HEK293 (cell line): ENCODE results near the gene TEX261.

Experiments
- CTCF ChIA-PET: fragments of 350-600 bp; formaldehyde crosslinking; extraction: SDS; loops from one replicate; lab custom pipeline; 2021; ENCODE audit warnings: antibody characterized with exemption; lab: Yijun Ruan, JAX
- POLR2A ChIA-PET: fragments of 300-600 bp; formaldehyde crosslinking; extraction: SDS; loops from one replicate; lab custom pipeline; 2020; ENCODE audit warnings: antibody characterized with exemption, inconsistent platforms; lab: Yijun Ruan, JAX
- H3K27ac ChIP-seq: fragments of 200-500 bp; sonication (Bioruptor generic); 2 replicates; pipeline ENCODE4 v1.5.1; 2014; ENCODE audit warnings: low read depth, low read length, control low read depth, inconsistent platforms; ENCODE audit errors: extremely low read depth
- H3K36me3 ChIP-seq, 2 experiments: fragments of 200-500 bp in 1 of 2; sonication (Bioruptor generic) in 1 of 2; 1 replicate in 1 of 2; 2 replicates in 1 of 2; pipeline ENCODE4 v1.5.1; 2014 to 2017; ENCODE audit warnings: inconsistent platforms in 2 of 2, low read length in 2 of 2; ENCODE audit not compliant: control insufficient read depth in 2 of 2, insufficient read depth in 1 of 2
- H3K4me1 ChIP-seq: fragments of 200-500 bp; sonication (Bioruptor generic); 2 replicates; pipeline ENCODE4 v1.5.1; 2014; ENCODE audit warnings: mild to moderate bottlenecking, low read length, inconsistent platforms; ENCODE audit not compliant: control insufficient read depth, insufficient read depth
- H3K4me3 ChIP-seq: 2 replicates; pipeline ENCODE4 v1.5.1; 2011; ENCODE audit warnings: low read depth, mild to moderate bottlenecking, control low read depth, low read length, moderate library complexity
- H3K9me3 ChIP-seq: fragments of 200-500 bp; sonication (Bioruptor generic); 2 replicates; pipeline ENCODE4 v1.5.1; 2014; ENCODE audit warnings: low read depth, low read length, inconsistent platforms; ENCODE audit not compliant: control insufficient read depth, insufficient read depth
- HOXD13 ChIP-seq: sonication (generic); formaldehyde crosslinking; IDR thresholded peaks from 2 replicates; pipeline ENCODE4 v1.8.0; 2022; ENCODE audit warnings: missing genetic modification reagents, borderline replicate concordance
- MEIS1 ChIP-seq: sonication (generic); formaldehyde crosslinking; IDR thresholded peaks from 2 replicates; pipeline ENCODE4 v1.8.1; 2022; ENCODE audit warnings: missing genetic modification reagents, mild to moderate bottlenecking, borderline replicate concordance
- PATZ1 ChIP-seq: fragments of 450-650 bp; formaldehyde crosslinking; IDR thresholded peaks from 2 replicates; pipeline ENCODE4 v1.5.1; 2016; ENCODE audit warnings: missing biosample characterization, missing genetic modification characterization
- PRDM10 ChIP-seq: fragments of 450-650 bp; formaldehyde crosslinking; IDR thresholded peaks from 2 replicates; pipeline ENCODE4 v1.5.1; 2016; ENCODE audit warnings: missing biosample characterization, missing genetic modification characterization
- SP3 ChIP-seq: fragments of 450-650 bp; formaldehyde crosslinking; IDR thresholded peaks from 2 replicates; pipeline ENCODE4 v1.5.1; 2016; ENCODE audit warnings: missing biosample characterization, missing genetic modification characterization
- ZBTB17 ChIP-seq: fragments of 450-650 bp; formaldehyde crosslinking; IDR thresholded peaks from 2 replicates; pipeline ENCODE4 v1.5.1; 2016; ENCODE audit warnings: missing biosample characterization, missing genetic modification characterization
- ZNF10 ChIP-seq: fragments of 450-650 bp; formaldehyde crosslinking; IDR thresholded peaks from 2 replicates; pipeline ENCODE4 v1.5.1; 2017; ENCODE audit warnings: missing biosample characterization, missing genetic modification characterization
- ZNF146 ChIP-seq: fragments of 450-650 bp; formaldehyde crosslinking; IDR thresholded peaks from 2 replicates; pipeline ENCODE4 v1.5.1; 2016; ENCODE audit warnings: missing biosample characterization, missing genetic modification characterization
- ZNF248 ChIP-seq: fragments of 450-650 bp; formaldehyde crosslinking; IDR thresholded peaks from 2 replicates; pipeline ENCODE4 v1.5.1; 2017; ENCODE audit warnings: missing biosample characterization, missing genetic modification characterization
- ZNF449 ChIP-seq: fragments of 450-650 bp; formaldehyde crosslinking; IDR thresholded peaks from 2 replicates; pipeline ENCODE4 v1.5.1; 2017; ENCODE audit warnings: missing biosample characterization, mild to moderate bottlenecking, missing genetic modification characterization, moderate library complexity
- ZNF473 ChIP-seq: fragments of 450-650 bp; formaldehyde crosslinking; IDR thresholded peaks from 2 replicates; pipeline ENCODE4 v1.5.1; 2017; ENCODE audit warnings: missing biosample characterization, missing genetic modification characterization
- ZNF548 ChIP-seq: fragments of 450-650 bp; formaldehyde crosslinking; IDR thresholded peaks from 2 replicates; pipeline ENCODE4 v1.5.1; 2016; ENCODE audit warnings: missing biosample characterization, missing genetic modification characterization
- ZNF571 ChIP-seq: fragments of 450-650 bp; formaldehyde crosslinking; IDR thresholded peaks from 2 replicates; pipeline ENCODE4 v1.5.0; 2017; ENCODE audit warnings: missing biosample characterization, missing genetic modification characterization
- ZNF654 ChIP-seq: fragments of 450-650 bp; formaldehyde crosslinking; IDR thresholded peaks from 2 replicates; pipeline ENCODE4 v1.5.1; 2016; ENCODE audit warnings: low read depth, missing biosample characterization, missing genetic modification characterization
- ZNF670 ChIP-seq: fragments of 450-650 bp; formaldehyde crosslinking; IDR thresholded peaks from 2 replicates; pipeline ENCODE4 v1.5.1; 2016; ENCODE audit warnings: missing biosample characterization, missing genetic modification characterization, low read depth
- ZNF785 ChIP-seq: fragments of 450-650 bp; formaldehyde crosslinking; IDR thresholded peaks from 2 replicates; pipeline ENCODE4 v1.5.1; 2016; ENCODE audit warnings: missing biosample characterization, missing genetic modification characterization
- TF ChIP-seq, protein P1 (sequence below): fragments of 450-650 bp; formaldehyde crosslinking; IDR thresholded peaks from 2 replicates; pipeline ENCODE4 v1.5.1; 2017; ENCODE audit warnings: missing biosample characterization, missing genetic modification characterization
- TF ChIP-seq, protein P2 (sequence below): fragments of 450-650 bp; formaldehyde crosslinking; IDR thresholded peaks from 2 replicates; pipeline ENCODE4; 2016; ENCODE audit warnings: missing biosample characterization, missing genetic modification characterization

The TEX261 gene

DNA sequence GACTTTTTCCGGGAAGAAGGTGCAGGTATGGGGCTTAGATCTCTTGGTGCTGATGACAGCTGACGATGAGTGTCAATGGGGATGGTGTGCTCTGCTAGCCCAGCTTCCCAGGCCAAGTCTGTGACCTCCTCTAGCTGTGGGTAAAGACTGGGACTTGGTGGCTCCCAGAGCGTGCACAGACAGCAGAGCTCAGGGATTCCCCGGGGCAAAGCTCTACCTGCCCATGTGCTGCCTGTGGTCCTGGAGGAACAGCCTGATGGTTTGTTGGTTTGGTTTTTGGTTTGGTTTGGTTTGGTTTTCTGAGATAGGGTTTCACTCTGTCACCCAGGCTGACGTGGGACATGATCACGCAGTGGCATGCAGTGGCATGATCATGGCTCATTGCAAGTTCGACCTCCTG, 39.8 kb downstream of the TEX261 start:
- CTCF ChIA-PET, result interaction anchor here (1.2 to 1.7 kb wide), 5 partner anchors 8 to 83 kb away, joined by 3 to 9 read pairs (median 4); no protein-coding TSS in a partner anchor
- POLR2A ChIA-PET, result interaction anchor here (1.4 kb wide), 1 partner anchor 12 kb away, joined by 3 read pairs; no protein-coding TSS in a partner anchor
- H3K9me3 ChIP-seq, result no peaks in the 10 kb centered on the region

GRCh38 chr2:70949086-70949485, 45.6 kb downstream of the TEX261 start:
- peaks cover 2% of the 10 kb centered on the region; the same call in 1 of the 2 replicates for H3K4me1 ChIP-seq
- no peaks in the 10 kb centered on the region for H3K36me3 ChIP-seq
- ChIA-PET CTCF (interaction anchor here (0.5 to 4.0 kb wide), 36 partner anchors 11 to 1038 kb away, joined by 3 to 180 read pairs (median 6); partner anchors contain the start of genes ANKRD53, ATP6V1B1 and FIGLA), POLR2A (interaction anchor here (1.0 kb wide), 1 partner anchor 181 kb away, joined by 4 read pairs; the partner anchor contains the start of gene ADD2)
- no peak overlapping the region for H3K27ac ChIP-seq
- H3K9me3 ChIP-seq, result no peaks in the 10 kb centered on the region
- H3K4me3 ChIP-seq, result no peak overlapping the region
- TF ChIP-seq, protein P1, sequence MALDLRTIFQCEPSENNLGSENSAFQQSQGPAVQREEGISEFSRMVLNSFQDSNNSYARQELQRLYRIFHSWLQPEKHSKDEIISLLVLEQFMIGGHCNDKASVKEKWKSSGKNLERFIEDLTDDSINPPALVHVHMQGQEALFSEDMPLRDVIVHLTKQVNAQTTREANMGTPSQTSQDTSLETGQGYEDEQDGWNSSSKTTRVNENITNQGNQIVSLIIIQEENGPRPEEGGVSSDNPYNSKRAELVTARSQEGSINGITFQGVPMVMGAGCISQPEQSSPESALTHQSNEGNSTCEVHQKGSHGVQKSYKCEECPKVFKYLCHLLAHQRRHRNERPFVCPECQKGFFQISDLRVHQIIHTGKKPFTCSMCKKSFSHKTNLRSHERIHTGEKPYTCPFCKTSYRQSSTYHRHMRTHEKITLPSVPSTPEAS, result no peak

More for the DNA sequence above, 39.8 kb downstream of the TEX261 start:
- no peak overlapping the region for H3K4me3 ChIP-seq
- no peak overlapping the region for H3K27ac ChIP-seq
- no peaks in the 10 kb centered on the region for H3K36me3 ChIP-seq
- TF ChIP-seq ZNF473 (tag by site-specific recombination), result no peak
- TF ChIP-seq, protein P2, sequence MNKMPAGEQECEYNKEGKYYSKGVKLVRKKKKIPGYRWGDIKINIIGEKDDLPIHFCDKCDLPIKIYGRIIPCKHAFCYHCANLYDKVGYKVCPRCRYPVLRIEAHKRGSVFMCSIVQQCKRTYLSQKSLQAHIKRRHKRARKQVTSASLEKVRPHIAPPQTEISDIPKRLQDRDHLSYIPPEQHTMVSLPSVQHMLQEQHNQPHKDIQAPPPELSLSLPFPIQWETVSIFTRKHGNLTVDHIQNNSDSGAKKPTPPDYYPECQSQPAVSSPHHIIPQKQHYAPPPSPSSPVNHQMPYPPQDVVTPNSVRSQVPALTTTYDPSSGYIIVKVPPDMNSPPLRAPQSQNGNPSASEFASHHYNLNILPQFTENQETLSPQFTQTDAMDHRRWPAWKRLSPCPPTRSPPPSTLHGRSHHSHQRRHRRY (tag by site-specific recombination), result no peak
- TF ChIP-seq SP3 (tag by site-specific recombination), result no peak
- TF ChIP-seq ZNF248 (tag by site-specific recombination), result no peak
- no peak for TF ChIP-seq ZNF785
- no peak for TF ChIP-seq ZNF449 (tag by site-specific recombination)
- H3K4me1 ChIP-seq, result no peaks in the 10 kb centered on the region

DNA sequence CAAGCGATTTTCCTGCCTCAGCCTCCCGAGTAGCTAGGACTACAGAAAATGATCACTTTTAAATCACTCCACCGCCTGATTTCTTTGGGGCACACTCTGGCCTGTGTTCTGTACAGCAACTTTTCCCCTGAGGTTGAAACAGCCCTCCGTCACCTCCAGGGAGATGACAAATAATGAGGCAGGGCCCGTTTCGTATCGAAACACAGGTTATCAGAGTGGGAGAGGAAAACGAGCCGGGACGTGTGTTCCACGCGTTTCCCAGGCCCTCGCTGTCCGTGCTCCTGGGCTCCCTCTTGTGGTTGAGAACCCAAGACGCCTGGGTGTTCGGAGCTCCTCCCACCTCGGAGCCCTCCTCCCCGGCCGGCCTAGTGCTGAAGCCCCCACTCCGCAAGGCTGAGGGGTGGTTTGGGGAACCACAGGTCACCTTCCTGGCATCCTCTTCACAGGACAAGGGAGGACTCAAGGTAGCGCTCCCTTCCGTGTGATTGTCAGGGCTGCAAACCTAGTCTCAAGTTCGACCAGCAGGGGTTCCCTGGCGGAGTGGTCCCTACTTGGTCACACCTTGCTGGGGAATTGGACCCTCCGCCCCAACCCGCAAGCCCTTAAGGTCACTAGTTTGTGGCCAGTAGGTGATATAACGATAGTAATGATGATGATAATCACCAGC, 46.2 kb downstream of the TEX261 start:
- CTCF ChIA-PET, result interaction anchor here (0.5 to 3.9 kb wide), 37 partner anchors 12 to 1037 kb away, joined by 3 to 180 read pairs (median 5); partner anchors contain the start of genes ANKRD53, ATP6V1B1 and FIGLA
- no peak overlapping the region for H3K27ac ChIP-seq
- H3K4me1 ChIP-seq, result peaks cover 2% of the 10 kb centered on the region; the same call in 1 of the 2 replicates
- POLR2A ChIA-PET, result interaction anchor here (1.0 kb wide), 1 partner anchor 180 kb away, joined by 4 read pairs; the partner anchor contains the start of gene ADD2
- no peaks in the 10 kb centered on the region for H3K36me3 ChIP-seq
- H3K4me3 ChIP-seq, result peak overlapping the region; percentile 26
- no peaks in the 10 kb centered on the region for H3K9me3 ChIP-seq
- TF ChIP-seq ZNF10 (tag by site-specific recombination) (no peak), MEIS1 (CRISPR knock-in tag) (no peak), PRDM10 (peak; percentile 23; the same call in 1 of the 2 replicates), ZNF654 (peak; percentile 16), ZNF548 (no peak), PATZ1 (tag by site-specific recombination) (peak; percentile 50), ZBTB17 (peak; percentile 60; the same call in 1 of the 2 replicates), ZNF146 (tag by site-specific recombination) (no peak), HOXD13 (CRISPR knock-in tag) (no peak), ZNF670 (tag by site-specific recombination) (no peak), ZNF571 (tag by site-specific recombination) (no peak)
